Colonic mucosa (tissue), 4 donors: Measurements from ENCODE around the gene NTN1. TPM values are rescaled to one million over a fixed set of nuclear protein-coding genes. Genes with fewer than 3 reads are reported as not detected.

ENCODE experiments used
- DNase-seq: peaks from one replicate; pipeline ENCODE4 v3.0.0-alpha.2; 2020
- H3K27ac ChIP-seq: fragments of 200-600 bp; one replicate; pipeline ENCODE4 v1.8.0; 2021
- H3K27me3 ChIP-seq: fragments of 200-600 bp; one replicate; pipeline ENCODE4 v1.8.0; 2021
- H3K36me3 ChIP-seq: fragments of 200-600 bp; one replicate; pipeline ENCODE4 v1.8.0; 2021
- H3K4me1 ChIP-seq: fragments of 200-600 bp; one replicate; pipeline ENCODE4 v1.8.0; 2021; ENCODE audit warnings: mild to moderate bottlenecking
- H3K4me3 ChIP-seq: fragments of 200-600 bp; one replicate; pipeline ENCODE4 v1.8.0; 2021
- H3K9ac ChIP-seq, 2 donors: one replicate each; pipeline ENCODE4 v1.7.0; 2013; ENCODE audit warnings: control low read depth in 2 of 2, low read depth in 2 of 2, low read length in 2 of 2
- H3K9me3 ChIP-seq: fragments of 200-600 bp; one replicate; pipeline ENCODE4 v1.8.0; 2021
- intact Hi-C: fragments of 100-400 bp; cut with DNase I; formaldehyde crosslinking; loops from one replicate; pipeline ENCODE4 v1.14.1; 2022
- total RNA-seq, 2 donors: library from RNA; stranded (reverse); fragmentation: NEBNext Ultra II Directional in 1 of 2; extraction: Animal tissue kit (Norgen Biotek cat#: 25700) in 1 of 2; gene quantifications; one replicate each; pipeline ENCODE4 v1.2.1, GENCODE V29; 2021
- TF ChIP-seq, protein P1 (sequence below): fragments of 200-600 bp; IDR thresholded peaks from one replicate; pipeline ENCODE4 v1.8.0; 2022; ENCODE audit warnings: antibody characterized with exemption, mild to moderate bottlenecking
- donor health status: healthy.
- donor health status: DM: no; HTN: no; CAD: no.
- donor health status: DM: no; HTN: no; CAD: no.

The NTN1 gene
- total RNA-seq, 2 donors from 2014 or later, result 2.1 to 5.5 TPM

DNA sequence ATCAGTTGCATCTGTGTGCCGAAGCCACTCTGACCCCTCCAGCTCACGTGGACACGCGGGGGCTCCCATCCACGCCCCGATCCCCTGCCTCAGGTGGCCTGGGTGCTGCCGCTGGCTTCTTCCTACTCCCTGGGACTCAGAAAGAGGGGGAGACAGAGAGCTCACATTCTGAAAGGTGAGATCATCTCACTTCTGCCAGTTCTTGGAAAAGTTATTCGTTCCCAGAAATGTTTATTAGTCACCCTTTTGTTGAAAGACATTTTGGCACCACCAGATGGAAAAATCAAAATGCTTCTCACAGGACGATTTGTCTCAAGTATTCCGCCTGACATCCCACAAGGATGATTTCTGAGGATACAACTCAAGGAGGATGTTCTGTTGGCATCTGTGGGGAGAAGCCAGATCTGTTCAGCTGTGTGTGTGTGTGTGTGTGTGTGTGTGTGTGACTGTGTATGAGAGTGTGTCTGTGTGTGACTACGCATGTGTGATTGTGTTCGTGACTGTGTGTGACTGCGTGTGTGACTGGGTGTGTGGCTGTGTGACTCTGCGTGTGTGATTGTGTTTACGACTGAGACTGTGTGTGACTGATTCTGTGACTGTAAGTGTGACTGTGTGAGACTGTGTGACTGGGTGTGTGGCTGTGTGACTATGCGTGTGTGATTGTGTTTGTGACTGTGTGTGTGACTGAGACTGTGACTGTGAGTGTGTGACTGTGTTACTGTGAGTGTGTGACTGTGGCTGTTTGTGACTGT is 207.3 kb downstream of the NTN1 start:
- Histone ChIP-seq H3K4me3 (no peak overlapping the region), H3K27me3 (no peaks in the 10 kb centered on the region), H3K9ac (no peak overlapping the region), H3K9me3 (no peaks in the 10 kb centered on the region), H3K4me1 (no peaks in the 10 kb centered on the region), H3K36me3 (no peaks in the 10 kb centered on the region), H3K27ac (no peak overlapping the region)
- intact Hi-C loops, result no loop called here
- TF ChIP-seq, protein P1, sequence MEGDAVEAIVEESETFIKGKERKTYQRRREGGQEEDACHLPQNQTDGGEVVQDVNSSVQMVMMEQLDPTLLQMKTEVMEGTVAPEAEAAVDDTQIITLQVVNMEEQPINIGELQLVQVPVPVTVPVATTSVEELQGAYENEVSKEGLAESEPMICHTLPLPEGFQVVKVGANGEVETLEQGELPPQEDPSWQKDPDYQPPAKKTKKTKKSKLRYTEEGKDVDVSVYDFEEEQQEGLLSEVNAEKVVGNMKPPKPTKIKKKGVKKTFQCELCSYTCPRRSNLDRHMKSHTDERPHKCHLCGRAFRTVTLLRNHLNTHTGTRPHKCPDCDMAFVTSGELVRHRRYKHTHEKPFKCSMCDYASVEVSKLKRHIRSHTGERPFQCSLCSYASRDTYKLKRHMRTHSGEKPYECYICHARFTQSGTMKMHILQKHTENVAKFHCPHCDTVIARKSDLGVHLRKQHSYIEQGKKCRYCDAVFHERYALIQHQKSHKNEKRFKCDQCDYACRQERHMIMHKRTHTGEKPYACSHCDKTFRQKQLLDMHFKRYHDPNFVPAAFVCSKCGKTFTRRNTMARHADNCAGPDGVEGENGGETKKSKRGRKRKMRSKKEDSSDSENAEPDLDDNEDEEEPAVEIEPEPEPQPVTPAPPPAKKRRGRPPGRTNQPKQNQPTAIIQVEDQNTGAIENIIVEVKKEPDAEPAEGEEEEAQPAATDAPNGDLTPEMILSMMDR, result no peak
- DNase-seq, result no peak

DNA sequence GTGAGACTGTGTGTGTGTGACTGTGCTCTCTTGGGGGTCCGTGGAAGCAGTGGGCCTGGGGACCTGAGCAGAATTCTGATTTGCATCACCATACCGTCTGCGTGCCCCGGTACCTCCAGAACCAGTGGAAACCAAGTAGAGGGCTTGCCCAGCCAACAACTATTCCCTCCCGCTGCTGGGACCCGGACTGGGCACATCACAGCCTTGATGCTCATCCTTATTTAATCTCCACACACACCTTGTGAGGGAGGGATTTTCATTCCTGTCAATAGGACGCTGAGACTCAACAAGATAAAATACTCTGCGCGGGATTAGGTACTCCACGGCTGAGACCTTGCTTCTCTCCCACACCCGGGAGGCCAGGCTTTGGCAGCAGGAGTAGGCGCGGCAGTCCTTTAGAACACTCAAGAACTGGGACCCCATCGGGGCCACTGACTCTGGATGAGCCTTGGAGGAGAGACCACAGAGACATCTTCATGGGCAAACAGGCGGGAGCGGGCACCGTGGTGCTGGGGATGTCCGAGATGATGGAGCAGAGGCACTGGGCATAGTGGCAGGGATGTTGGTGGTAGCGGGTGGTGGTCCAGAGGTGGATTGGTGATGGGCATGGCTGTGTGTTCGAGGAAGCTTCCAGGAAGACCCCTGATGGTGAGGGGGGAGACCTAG is 208.0 kb downstream of the NTN1 start:
- Histone ChIP-seq H3K4me1 (no peaks in the 10 kb centered on the region), H3K27me3 (no peaks in the 10 kb centered on the region), H3K36me3 (no peaks in the 10 kb centered on the region), H3K4me3 (no peak overlapping the region), H3K27ac (no peak overlapping the region), H3K9ac (no peak overlapping the region), H3K9me3 (no peaks in the 10 kb centered on the region)
- no peak for DNase-seq
- intact Hi-C loops, result no loop called here
- TF ChIP-seq, protein P1, result no peak

DNA sequence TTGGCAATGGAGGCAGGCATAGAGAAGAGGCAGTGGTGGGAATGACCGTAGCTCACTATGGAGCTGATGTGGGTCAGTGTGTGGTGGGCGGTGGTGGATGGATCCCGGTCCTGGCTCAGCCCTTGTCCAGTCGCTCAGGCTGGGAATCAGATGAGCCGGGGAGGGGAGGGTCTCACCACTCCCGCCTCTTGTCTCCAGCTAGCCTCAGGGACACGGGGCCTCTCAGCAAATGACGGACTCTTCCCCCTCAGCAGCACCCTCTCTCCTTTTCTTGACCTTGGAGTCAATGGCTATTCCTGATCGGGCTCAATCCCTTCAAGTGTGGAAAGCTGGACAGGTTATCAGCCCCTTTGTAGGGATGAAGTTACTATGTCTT is 208.5 kb downstream of the NTN1 start:
- Histone ChIP-seq H3K9me3 (no peaks in the 10 kb centered on the region), H3K27ac (no peak overlapping the region), H3K36me3 (no peaks in the 10 kb centered on the region), H3K4me1 (no peaks in the 10 kb centered on the region), H3K9ac (no peak overlapping the region), H3K4me3 (no peak overlapping the region), H3K27me3 (no peaks in the 10 kb centered on the region)
- intact Hi-C loops, result no loop called here
- TF ChIP-seq, protein P1, result no peak
- DNase-seq, result no peak

DNA sequence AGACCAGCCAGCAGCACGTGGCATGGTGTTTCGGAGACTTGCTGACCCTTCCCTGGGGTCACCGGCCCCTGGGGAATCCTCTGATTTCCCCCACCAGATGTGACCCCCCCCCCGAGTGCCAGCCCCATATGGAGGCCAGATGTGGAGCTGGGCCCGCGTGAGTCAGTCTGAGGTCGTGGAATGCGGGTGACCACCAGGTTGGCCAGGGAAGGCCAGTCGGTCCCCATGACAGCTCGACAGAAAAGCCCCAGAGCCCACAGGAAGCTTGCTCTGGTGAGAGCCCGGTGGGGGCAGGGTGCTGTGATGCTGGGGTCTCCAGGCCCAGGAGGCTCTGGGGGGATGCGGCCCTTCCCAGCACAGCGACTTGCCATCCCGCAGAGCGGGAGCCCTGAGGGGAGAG is 209.0 kb downstream of the NTN1 start:
- no peaks in the 10 kb centered on the region for H3K27me3 ChIP-seq
- intact Hi-C loops, result no loop called here
- no peaks in the 10 kb centered on the region for H3K9me3 ChIP-seq
- TF ChIP-seq, protein P1, result no peak
- no peaks in the 10 kb centered on the region for H3K4me1 ChIP-seq
- H3K36me3 ChIP-seq, result no peaks in the 10 kb centered on the region
- DNase-seq, result no peak
- no peak overlapping the region for H3K27ac ChIP-seq
- H3K9ac ChIP-seq, result no peak overlapping the region
- H3K4me3 ChIP-seq, result no peak overlapping the region

DNA sequence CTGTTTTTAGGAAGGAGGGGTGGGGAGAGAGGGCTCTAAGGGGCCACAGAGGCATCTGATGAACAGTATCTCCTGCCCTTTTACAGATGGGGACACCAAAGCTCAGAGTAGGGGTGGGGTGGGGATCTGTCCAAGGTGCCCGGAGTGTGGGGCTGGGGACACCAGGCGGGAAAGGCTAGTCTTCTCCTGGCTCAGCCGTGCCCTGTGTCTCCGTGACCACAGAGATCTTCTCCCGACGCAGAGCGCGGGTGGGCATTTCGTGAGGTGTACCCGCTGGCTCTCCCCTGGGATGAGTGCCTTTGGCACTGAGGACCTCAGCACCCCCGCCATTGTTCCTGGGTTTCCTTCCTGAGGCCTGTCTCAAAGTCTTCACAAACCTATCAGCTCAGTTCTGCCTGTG is 209.6 kb downstream of the NTN1 start:
- intact Hi-C loops, result no loop called here
- Histone ChIP-seq H3K27ac (no peak overlapping the region), H3K4me3 (no peak overlapping the region), H3K4me1 (no peaks in the 10 kb centered on the region), H3K36me3 (no peaks in the 10 kb centered on the region), H3K27me3 (no peaks in the 10 kb centered on the region), H3K9me3 (no peaks in the 10 kb centered on the region), H3K9ac (no peak overlapping the region)
- no peak for DNase-seq
- TF ChIP-seq, protein P1, result no peak
